GM12872 (cell line): ENCODE results near the gene AMDHD2.

Source experiments
- TF ChIP-seq, protein P1 (sequence below): IDR thresholded peaks from 3 replicates; pipeline ENCODE4 v1.5.1; 2011; ENCODE audit warnings: low read depth, mild to moderate bottlenecking, low read length, moderate library complexity; ENCODE audit not compliant: insufficient read depth

The AMDHD2 gene

DNA sequence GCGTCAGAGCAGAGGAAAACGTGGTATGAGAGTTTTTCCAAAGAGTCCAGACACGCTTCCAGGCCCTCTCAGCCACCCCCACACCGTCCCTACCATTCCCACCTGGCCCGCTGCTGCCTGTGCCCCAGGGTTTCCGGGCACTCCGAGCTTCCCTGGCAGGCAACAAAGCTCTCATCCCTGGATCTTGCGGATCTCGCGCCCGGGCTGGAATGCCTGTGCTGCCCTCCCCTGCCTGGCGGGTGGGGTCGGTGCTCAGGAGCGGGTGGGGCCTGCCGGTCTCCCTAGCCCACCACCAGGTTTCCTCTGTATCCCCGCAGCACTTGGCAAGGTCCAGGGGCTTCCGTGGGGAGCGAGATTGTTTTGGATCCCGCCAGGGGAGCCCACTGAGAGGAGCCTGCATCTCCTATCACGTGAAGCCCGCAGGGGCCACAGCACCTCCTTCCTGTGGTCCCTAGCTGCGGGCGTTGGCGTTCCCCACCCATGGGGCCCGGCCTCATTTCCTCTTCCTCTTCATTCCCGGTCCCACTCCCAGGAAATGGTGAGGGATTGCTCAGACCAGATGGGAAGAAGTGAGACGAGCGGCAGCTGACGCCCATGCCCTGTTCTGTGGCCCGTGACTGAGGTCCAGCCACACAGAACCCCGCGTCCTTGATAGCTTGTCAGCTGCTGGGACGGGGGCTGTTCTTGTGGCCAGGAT lies 34.2 kb upstream of the AMDHD2 start:
- TF ChIP-seq, protein P1, sequence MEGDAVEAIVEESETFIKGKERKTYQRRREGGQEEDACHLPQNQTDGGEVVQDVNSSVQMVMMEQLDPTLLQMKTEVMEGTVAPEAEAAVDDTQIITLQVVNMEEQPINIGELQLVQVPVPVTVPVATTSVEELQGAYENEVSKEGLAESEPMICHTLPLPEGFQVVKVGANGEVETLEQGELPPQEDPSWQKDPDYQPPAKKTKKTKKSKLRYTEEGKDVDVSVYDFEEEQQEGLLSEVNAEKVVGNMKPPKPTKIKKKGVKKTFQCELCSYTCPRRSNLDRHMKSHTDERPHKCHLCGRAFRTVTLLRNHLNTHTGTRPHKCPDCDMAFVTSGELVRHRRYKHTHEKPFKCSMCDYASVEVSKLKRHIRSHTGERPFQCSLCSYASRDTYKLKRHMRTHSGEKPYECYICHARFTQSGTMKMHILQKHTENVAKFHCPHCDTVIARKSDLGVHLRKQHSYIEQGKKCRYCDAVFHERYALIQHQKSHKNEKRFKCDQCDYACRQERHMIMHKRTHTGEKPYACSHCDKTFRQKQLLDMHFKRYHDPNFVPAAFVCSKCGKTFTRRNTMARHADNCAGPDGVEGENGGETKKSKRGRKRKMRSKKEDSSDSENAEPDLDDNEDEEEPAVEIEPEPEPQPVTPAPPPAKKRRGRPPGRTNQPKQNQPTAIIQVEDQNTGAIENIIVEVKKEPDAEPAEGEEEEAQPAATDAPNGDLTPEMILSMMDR = no peak

DNA sequence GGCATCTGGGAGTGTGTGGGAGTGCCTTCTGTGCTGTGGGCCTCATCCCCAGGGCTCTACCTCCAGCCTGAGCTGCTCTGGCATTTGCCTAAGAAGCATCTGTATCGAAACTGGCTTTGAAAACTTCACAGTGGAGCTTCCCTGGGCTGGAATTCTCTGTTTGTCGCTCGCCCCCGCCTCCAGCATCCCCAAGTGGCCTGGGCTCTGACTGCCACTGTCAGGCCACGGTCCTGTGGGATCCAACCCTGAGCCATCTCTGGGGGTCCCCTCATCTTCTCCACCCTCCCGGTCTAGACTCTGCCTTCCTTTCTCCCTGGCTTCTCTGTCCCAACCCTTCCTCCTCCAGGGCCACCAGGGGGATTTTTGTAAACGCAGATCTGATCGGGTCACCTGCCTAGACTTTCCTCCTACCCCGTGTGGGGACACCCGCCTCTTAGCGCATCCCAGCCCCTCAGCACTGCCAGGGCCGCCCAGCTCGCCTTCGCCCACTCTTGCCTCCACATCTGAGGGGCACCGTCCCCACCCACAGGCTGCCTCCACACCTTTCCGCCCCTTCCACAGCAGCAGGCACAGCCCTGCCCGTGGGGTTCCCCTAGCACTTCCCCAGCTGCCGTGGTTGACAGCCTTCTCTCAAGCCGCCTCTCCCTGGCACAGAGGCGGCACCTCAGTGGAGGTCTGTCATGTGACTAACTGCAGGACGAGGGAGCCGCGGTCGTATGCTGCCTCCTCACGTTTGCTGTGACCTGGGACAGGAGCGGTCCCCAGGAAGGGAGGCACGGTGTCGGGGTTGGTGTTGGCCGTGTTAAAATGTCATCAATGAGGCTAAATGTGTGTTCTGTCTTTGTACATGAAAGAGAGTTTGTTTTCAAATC lies 33.3 kb upstream of the AMDHD2 start:
- TF ChIP-seq, protein P1 = peak; percentile 53; the same call in 2 of the 3 replicates

DNA sequence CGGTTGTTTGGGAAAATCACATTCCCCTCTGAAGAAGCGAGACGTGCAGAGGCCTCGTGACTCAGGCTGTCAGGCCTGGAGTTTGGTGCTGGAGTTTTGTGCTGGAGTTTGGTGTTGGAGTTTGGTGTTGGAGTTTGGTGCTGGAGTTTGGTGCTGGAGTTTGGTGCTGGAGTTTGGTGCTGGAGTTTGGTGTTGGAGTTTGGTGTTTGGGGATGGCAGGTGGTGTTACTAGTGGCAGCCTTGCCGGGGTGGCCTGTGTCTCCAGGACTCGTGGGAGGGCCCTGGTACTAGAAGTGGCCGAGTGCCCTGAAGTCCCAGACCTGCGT lies 32.7 kb upstream of the AMDHD2 start:
- TF ChIP-seq, protein P1 = no peak

DNA sequence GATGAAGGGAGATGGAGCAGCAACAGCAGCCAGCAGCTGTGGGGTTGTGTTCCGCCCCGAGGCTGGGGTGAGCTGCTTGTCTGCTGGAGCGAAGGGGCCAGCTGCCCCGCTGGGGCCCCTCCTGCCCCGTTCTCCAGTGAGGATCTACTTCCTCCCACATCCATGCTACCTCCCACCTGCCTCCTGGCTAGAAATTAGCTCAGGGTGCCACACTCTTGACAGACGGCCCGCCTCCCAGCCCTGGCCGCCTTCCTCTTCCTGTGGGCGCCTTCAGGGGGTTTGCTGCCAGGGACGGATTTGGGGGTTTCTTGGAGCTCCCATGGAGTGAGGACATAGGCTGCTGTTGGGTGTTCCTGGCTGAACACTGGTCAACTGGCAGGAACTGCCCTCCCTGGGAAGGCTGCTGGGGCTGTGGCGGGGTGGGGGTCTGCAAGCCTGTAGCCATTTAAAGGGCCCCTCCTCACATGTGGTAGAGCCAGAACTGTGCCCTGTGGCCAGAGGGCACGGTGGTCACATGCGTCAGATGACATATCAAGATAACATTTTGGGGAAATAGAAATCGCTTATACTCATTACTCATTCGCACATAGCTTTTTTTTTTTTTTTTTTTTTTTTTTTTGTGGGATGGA lies 32.2 kb upstream of the AMDHD2 start:
- TF ChIP-seq, protein P1 = no peak

DNA sequence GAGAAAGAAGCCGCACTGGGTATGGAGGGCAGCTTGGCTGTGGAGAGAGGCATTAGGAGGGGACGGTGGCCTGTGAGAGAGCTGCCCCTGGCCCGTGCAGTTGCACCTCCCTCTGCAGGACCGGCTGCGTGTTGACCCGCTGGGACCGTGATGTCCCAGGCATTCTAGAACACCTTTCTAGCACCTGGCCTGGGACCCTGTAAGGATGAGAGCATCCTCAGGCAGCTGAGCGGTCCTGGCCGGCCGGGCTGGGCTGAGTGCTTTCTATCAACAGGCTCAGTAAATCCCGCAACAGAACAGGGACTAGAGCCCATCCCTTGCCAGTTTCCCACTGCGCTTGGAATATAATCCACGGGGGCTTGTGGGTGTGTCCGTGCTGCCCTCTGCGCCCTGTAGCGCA lies 30.6 kb upstream of the AMDHD2 start:
- TF ChIP-seq, protein P1 = no peak

DNA sequence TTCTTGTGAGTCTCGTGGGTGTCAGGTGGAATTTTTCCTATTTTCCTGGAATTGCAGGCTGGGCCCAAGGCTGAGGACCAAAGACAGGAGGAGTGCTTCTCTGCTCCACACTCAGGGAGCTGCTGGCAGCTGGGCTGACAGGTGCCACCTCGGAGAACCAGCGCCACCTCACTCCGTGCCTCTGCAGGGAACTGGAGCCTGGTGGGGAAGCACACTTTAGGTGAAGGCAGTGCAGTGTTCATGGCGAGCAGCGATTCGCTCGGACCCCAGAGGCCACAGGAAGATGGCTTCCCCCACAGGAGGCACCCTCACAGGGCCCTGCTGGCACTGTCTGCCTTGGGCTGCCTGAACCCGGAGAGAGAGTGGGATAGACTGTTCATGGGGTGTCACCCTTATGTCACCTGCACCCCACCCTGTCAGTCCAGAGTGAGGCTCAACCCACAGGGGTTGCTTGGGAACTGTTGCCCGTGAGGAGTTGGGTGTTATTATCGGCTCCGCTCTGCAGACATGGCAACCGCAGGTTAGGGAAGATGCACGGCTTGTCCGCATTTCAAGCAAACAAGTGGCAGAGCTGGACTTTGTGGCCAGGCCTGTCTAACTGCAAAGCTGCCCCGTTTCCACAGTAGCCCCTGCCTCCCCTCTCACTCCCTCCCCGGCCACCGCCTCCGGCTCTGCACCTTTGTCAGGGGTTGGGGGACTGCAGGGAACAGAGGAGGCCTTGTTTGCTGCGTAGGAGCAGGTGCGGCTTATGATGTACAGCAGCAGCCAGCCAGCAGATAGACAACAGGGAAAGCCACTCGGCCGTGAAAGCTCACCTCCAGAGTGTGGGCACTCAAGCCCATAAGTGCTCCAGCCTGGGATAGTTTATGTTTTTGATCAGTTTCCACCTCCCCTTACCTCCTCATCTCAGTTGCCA lies 29.7 kb upstream of the AMDHD2 start:
- TF ChIP-seq, protein P1 = no peak
